Central memory CD8-positive, alpha-beta T cell (primary cell): ENCODE data around the gene ILDR1.

Experiments
- ATAC-seq: fragments of 150-1000 bp; cut with Tn5 transposase; replicated peaks from 2 replicates; pipeline ENCODE4 v1.10.0; 2022; ENCODE audit warnings: mild to moderate bottlenecking, moderate FRiP score, moderate number of reproducible peaks; ENCODE audit not compliant: poor library complexity, severe bottlenecking; ENCODE audit errors: extremely low read depth
- DNase-seq, 2 donors: peaks; one replicate each; pipeline ENCODE4 v3.0.0; 2021; ENCODE audit warnings: low spot score in 2 of 2
- H3K27ac Mint-ChIP-seq: one replicate; pipeline ENCODE4 v1.8.0; 2022; ENCODE audit warnings: low read depth, mild to moderate bottlenecking, moderate library complexity, mixed read lengths
- H3K27me3 Mint-ChIP-seq: one replicate; pipeline ENCODE4 v1.8.0; 2022; ENCODE audit warnings: mixed read lengths
- H3K36me3 Mint-ChIP-seq: one replicate; pipeline ENCODE4 v1.8.0; 2022; ENCODE audit warnings: mild to moderate bottlenecking, moderate library complexity, mixed read lengths; ENCODE audit not compliant: insufficient read depth
- H3K4me1 Mint-ChIP-seq: one replicate; pipeline ENCODE4 v1.8.0; 2022; ENCODE audit warnings: mixed read lengths
- H3K4me3 Mint-ChIP-seq: one replicate; pipeline ENCODE4 v1.8.0; 2022; ENCODE audit warnings: mild to moderate bottlenecking, moderate library complexity, mixed read lengths
- H3K9me3 Mint-ChIP-seq: one replicate; pipeline ENCODE4 v1.8.0; 2022; ENCODE audit warnings: mixed read lengths

The ILDR1 gene

DNA sequence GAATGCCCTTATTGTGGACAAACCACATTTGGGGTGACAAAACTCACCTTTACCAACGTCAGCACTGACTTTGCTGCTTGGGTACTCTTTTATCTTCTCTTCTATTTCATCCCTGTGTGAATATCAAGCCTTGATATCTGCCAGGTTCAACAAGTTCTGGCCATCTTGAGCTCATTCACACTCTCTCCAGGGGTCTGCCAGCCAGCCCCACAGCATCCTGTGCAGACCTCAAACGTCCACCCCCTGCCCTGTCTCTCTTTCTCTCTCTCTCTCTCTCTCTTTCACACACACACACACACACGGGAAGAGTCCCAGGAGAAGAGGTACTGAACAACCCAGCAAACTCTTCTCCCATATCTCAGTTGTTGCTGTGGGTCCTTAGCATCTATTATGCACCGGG, 10.7 kb downstream of the ILDR1 start:
- Mint-ChIP-seq H3K36me3 (no peaks in the 10 kb centered on the region), H3K27me3 (no peaks in the 10 kb centered on the region), H3K9me3 (no peaks in the 10 kb centered on the region), H3K4me1 (no peaks in the 10 kb centered on the region), H3K4me3 (no peak overlapping the region), H3K27ac (no peak overlapping the region)
- DNase-seq: no peak
- ATAC-seq: no peak

DNA sequence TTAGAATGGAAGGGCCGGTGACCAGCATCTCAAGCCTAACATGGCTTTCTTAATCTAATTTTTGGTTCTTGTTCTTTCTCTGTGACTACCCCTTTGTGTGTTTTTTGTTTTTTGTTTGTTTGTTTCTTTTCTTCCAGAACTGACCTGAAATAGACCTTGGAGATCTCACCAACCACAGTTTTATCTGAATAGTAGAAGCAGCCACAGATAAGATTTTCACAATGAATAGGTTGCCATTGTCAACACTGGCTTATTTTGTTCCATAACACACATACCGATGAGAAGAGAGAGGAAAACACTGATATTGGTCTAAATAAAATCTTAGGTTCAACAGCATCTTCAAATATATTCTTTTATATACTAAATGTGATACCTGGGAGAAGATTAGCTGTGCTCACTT, 11.5 kb downstream of the ILDR1 start:
- Mint-ChIP-seq H3K4me1 (no peaks in the 10 kb centered on the region), H3K9me3 (no peaks in the 10 kb centered on the region)
- ATAC-seq: no peak

DNA sequence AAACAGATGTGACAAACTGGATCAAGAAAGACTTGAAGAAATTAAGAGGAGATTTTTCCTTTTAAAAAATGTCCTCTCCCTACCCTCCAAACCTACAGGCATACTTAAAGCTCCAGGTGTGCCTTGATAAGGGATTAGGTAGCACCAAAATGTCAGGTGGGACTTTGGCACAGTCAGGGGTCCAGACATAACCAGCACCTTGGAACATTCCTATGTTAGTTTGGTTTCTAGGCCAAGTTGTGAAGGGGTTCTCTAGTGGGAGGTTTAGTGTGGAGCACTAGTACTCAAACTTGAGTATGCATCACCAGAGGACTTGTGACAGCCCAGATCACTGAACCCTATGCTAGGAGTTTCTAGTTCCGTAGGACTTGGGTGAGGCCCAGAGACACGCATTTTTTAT, 13.9 kb downstream of the ILDR1 start:
- Mint-ChIP-seq H3K4me1 (no peaks in the 10 kb centered on the region), H3K27ac (no peak overlapping the region), H3K36me3 (no peaks in the 10 kb centered on the region), H3K9me3 (no peaks in the 10 kb centered on the region), H3K27me3 (peaks cover 29% of the 10 kb centered on the region), H3K4me3 (no peak overlapping the region)
- ATAC-seq (no peak), DNase-seq (no peak)

More for the DNA sequence above, 11.5 kb downstream of the ILDR1 start:
- H3K27me3 Mint-ChIP-seq: peaks cover 5% of the 10 kb centered on the region
- no peak overlapping the region for H3K27ac Mint-ChIP-seq
- H3K4me3 Mint-ChIP-seq: no peak overlapping the region
- H3K36me3 Mint-ChIP-seq: no peaks in the 10 kb centered on the region
- DNase-seq: no peak

DNA sequence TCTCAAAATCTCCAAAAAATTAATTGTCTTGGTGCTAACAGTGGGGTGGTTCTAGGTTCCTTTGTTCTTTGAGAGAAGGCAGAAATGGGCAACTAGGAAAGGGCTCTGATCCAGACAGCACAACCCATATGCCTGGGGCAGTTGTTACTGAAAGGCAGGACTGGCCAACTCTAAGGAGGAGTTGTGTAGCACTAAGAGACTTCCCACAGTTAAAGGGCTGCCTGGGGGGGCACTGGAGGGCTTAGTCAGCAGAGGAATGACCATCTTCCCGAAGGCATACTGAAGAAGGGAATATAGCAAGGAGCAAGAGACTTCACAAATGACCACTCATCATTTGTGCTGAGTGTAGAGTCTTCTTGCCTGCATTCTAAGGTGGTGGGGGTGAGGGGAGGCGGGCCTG, 15.8 kb downstream of the ILDR1 start:
- Mint-ChIP-seq H3K27me3 (peaks cover 38% of the 10 kb centered on the region), H3K9me3 (no peaks in the 10 kb centered on the region), H3K36me3 (no peaks in the 10 kb centered on the region), H3K4me3 (no peak overlapping the region), H3K4me1 (no peaks in the 10 kb centered on the region), H3K27ac (no peak overlapping the region)
- ATAC-seq: no peak
- no peak for DNase-seq

DNA sequence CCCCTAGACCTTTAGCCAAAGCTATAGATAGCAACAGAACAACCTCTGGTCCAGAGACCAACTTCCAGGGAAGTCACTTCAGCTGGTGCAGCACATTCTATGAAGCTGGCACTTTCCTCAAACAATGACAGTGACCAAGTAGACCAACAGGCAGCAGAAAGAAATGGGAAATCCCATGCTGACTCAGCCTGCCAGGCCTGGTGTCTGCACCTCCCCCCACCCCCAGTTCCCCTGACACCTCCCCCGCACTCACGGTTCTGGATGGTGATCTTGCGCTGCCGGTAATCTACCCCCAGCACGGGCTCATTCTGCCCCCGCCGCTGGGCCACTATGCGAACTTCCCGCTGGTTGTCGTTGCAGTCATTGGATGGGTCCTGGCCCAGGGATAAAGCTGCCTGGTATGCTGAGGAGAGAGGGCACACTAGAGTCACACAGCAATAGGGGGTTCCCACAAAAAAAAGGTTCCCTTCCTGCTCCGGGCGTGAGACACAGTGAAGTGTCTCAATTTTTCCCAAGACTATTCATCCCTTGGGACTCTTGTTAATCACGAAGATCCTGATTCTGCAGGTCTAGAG, 17.0 kb downstream of the ILDR1 start:
- no peaks in the 10 kb centered on the region for H3K36me3 Mint-ChIP-seq
- H3K27me3 Mint-ChIP-seq: peaks cover 44% of the 10 kb centered on the region
- DNase-seq (no peak), ATAC-seq (no peak)
- no peaks in the 10 kb centered on the region for H3K9me3 Mint-ChIP-seq
- no peaks in the 10 kb centered on the region for H3K4me1 Mint-ChIP-seq
- H3K4me3 Mint-ChIP-seq: no peak overlapping the region
- no peak overlapping the region for H3K27ac Mint-ChIP-seq

DNA sequence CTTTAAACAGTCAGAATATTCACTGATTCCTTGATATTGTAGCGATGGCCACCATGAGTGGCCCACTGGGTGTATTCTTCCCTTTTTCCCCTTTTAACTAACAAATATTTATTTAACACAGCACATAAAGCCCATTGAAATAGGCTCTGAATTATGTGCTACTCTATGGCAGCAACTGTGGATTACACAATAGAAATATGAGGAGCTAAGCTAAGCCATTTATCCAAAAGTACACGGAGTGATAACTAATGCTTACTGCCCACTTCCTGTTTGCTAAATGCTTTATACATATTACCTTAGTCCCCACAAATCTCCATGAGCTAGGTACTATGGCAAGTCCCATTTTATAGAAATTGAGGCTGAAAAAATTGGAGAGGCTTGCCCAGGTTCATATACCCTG, 17.9 kb downstream of the ILDR1 start:
- H3K4me3 Mint-ChIP-seq: no peak overlapping the region
- no peaks in the 10 kb centered on the region for H3K9me3 Mint-ChIP-seq
- DNase-seq: no peak
- no peaks in the 10 kb centered on the region for H3K36me3 Mint-ChIP-seq
- ATAC-seq: no peak
- H3K27ac Mint-ChIP-seq: no peak overlapping the region
- no peaks in the 10 kb centered on the region for H3K4me1 Mint-ChIP-seq
- H3K27me3 Mint-ChIP-seq: peaks cover 44% of the 10 kb centered on the region

DNA sequence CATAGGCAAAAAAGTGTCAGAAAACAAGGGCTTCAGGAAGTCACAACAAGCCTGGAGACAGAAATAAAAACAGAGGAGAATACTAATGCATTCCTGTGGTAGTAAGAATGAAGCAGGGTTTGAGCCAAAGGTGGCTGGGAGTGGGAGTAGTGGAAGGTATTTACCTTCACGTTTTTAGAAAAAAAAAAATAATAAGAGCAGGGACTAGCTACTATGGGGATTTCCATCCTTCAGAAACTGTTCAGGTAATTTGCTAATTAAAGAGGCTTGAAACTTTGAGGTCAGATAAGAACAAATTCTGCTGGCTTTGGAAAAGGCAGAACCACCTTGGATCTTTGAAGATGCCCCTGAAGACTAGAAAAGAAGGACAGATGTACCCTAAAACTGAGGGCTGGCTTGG, 18.4 kb downstream of the ILDR1 start:
- H3K27me3 Mint-ChIP-seq: peaks cover 44% of the 10 kb centered on the region
- H3K27ac Mint-ChIP-seq: no peak overlapping the region
- DNase-seq (no peak), ATAC-seq (no peak)
- H3K4me3 Mint-ChIP-seq: no peak overlapping the region
- H3K4me1 Mint-ChIP-seq: no peaks in the 10 kb centered on the region
- no peaks in the 10 kb centered on the region for H3K9me3 Mint-ChIP-seq
- H3K36me3 Mint-ChIP-seq: no peaks in the 10 kb centered on the region

DNA sequence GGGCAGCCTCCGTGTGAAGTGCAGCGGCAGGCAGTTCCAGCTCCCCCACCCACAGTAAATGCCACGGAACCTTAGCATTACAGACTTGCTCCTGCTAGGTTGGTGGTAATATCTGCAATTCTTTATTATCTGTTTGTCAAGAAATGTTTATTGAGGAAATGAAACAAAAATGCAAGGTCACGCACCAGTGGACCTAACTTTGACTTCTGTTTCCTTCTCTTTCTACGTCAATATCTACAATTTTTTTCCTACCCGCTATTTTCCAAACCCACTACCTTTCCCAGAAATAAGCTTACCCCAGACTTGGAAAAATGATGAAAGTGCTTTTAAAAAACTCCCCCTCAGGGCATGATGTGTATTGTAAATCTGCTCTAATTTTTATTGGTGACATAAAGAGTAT, 18.9 kb downstream of the ILDR1 start:
- DNase-seq (no peak), ATAC-seq (no peak)
- Mint-ChIP-seq H3K27ac (no peak overlapping the region), H3K9me3 (no peaks in the 10 kb centered on the region), H3K27me3 (peaks cover 44% of the 10 kb centered on the region), H3K4me1 (no peaks in the 10 kb centered on the region), H3K4me3 (no peak overlapping the region), H3K36me3 (no peaks in the 10 kb centered on the region)

DNA sequence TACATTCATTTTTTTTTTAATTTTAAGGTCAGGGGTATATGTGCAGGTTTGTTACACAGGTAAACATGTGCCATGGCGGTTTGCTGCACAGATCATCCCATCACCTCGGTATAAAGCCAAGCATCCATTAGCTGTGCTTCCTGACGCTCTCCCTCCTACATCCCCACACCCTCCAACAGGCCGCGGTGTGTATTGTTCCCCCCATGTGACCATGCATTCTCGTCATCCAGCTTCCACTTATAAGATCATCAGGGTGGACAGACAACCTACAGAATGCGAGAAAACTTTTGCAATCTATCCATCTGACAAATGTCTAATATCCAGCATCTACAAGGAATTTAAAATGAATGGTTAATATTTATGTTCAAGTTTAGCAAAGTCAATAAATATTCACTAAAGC, 19.4 kb downstream of the ILDR1 start:
- no peak for DNase-seq
- H3K27ac Mint-ChIP-seq: no peak overlapping the region

DNA sequence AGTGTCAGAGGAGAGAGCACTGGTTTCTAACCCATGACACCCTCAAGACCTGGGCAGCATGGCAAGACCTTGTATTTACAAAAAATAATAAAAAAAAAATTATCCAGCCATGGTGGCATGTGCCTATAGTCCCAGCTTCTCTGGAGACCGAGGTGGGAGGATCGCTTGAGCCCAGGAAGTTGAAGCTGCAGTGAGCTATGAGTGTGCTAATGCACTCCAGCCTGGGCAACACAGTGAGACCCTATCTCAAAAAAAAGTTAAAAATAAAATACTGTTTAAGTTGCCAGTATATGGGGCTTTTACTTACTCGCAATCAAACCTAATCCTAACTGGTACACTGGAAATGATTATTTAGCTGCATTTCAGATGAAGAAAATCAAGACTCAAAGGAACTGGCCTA, 20.2 kb downstream of the ILDR1 start:
- H3K4me3 Mint-ChIP-seq: no peak overlapping the region
- no peak for DNase-seq
- no peaks in the 10 kb centered on the region for H3K36me3 Mint-ChIP-seq
- peaks cover 44% of the 10 kb centered on the region for H3K27me3 Mint-ChIP-seq
- no peaks in the 10 kb centered on the region for H3K9me3 Mint-ChIP-seq
- H3K27ac Mint-ChIP-seq: no peak overlapping the region
- no peak for ATAC-seq
- H3K4me1 Mint-ChIP-seq: no peaks in the 10 kb centered on the region

More for the DNA sequence above, 19.4 kb downstream of the ILDR1 start:
- H3K36me3 Mint-ChIP-seq: no peaks in the 10 kb centered on the region
- no peaks in the 10 kb centered on the region for H3K9me3 Mint-ChIP-seq
- H3K4me1 Mint-ChIP-seq: no peaks in the 10 kb centered on the region
- no peak for ATAC-seq
- no peak overlapping the region for H3K4me3 Mint-ChIP-seq
- H3K27me3 Mint-ChIP-seq: peaks cover 44% of the 10 kb centered on the region

DNA sequence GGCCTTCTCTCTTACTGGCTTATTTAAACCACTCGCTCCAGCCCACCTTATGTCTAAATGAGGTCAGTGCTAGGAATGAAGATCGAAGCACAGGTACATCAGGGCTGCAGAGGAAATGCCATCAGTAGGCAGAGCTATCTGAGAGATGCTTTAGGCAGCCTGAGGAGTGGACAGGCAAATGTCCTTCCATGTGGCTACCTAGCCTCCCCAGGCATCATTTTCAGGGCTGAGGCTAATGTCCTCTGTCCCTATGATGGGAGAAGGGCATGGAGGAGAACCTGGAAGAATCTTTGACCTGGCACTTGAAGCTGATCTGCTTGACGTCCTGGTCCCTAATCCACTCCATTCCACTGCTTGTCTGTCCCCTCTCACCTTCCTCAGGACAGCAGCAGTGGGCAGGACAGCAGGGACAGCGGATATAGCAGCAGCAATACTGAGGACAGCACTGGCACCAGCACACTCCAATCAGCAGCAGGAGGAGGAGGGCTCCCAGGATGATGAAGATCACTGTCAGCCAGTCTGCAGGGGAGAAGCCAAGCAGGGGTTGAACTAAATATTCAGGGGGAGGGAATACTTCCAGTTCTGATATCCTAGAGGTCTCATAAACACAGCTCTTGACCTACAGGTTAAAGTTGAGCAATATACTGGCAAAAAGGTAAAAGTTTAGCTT, 21.0 kb downstream of the ILDR1 start:
- Mint-ChIP-seq H3K36me3 (no peaks in the 10 kb centered on the region), H3K4me1 (no peaks in the 10 kb centered on the region), H3K4me3 (no peak overlapping the region), H3K27ac (no peak overlapping the region), H3K27me3 (peaks cover 44% of the 10 kb centered on the region), H3K9me3 (no peaks in the 10 kb centered on the region)
- ATAC-seq (no peak), DNase-seq (no peak)

DNA sequence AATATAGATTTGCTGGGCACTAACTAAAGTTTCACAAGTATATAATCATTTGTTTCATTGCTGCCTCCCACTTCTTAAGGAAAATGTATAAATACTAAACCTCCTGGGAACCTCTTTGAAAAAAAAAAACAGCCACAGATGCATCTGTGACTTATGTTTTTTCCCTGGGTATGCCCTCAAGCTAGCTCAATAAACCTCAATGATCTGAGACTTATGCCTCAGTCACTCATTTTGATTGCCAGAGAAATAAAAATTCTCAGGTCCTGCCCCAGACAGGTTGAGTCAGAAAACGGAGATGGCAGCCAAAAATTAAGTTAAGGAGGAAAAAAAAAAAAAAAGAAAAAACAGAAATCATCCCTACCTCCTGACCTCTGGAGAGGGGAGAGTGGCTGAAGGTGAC, 22.1 kb downstream of the ILDR1 start:
- DNase-seq: no peak
- no peaks in the 10 kb centered on the region for H3K9me3 Mint-ChIP-seq
- peaks cover 33% of the 10 kb centered on the region for H3K27me3 Mint-ChIP-seq
- H3K27ac Mint-ChIP-seq: no peak overlapping the region
- no peak overlapping the region for H3K4me3 Mint-ChIP-seq
- ATAC-seq: no peak
- no peaks in the 10 kb centered on the region for H3K36me3 Mint-ChIP-seq
- no peaks in the 10 kb centered on the region for H3K4me1 Mint-ChIP-seq

DNA sequence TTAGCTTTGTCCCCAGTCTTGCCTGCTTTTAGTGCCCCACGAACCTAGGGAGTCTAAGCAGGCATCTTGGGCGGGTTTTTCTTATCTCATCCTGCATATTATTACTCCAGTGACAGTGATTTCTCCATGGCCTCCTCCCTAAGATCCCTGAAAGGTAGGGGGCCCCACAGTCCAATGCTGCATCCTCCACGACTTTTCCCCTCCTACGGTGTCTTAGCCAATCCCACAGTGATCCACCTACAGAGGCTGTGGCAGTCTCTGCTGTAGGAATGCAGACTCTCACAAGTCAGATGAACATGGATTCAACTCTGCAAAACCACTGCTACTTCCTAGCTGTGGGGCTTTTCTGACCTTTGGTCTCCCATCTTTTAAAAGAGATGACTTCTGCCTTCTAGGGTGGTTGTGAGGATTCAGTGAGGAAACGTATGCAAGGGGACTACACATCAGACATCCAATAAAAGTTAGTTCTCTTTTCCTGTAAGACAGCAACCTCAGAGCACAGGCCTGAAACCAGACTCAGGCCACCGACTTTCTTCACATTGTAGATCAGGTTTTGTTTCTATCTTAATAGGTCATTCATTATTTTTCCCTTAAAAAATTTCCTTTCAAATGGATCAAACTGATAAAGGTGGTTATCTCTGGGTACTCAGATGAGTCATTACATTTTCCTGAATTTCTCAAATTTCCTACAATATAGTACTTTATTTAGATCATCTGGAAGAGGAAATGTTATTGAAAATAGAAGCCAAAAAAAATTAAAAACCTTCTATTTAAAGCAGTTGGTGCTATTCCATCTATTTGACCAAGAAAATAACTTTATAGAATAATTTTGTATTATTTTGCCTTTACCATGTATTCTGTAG, 23.2 kb downstream of the ILDR1 start:
- Mint-ChIP-seq H3K27ac (no peak overlapping the region), H3K4me3 (no peak overlapping the region), H3K27me3 (peaks cover 22% of the 10 kb centered on the region), H3K36me3 (peaks cover 3% of the 10 kb centered on the region), H3K4me1 (no peaks in the 10 kb centered on the region), H3K9me3 (no peaks in the 10 kb centered on the region)
- ATAC-seq (no peak), DNase-seq (no peak)
